K562 (cell line): ENCODE results near the gene NPM3. TPM values are rescaled to one million over a fixed set of nuclear protein-coding genes. Genes with fewer than 3 reads are reported as not detected.

Source experiments
- ATAC-seq: fragments of 200-7000 bp; cut with Tn5 transposase; 3 replicates; pipeline ENCODE4 v1.9.1; 2020; ENCODE audit warnings: moderate library complexity
- BruUV-seq: library from RNA; stranded (reverse); fragments of 400-500 nt; replicated peaks from 2 replicates; lab custom pipeline; 2021; lab: Mats Ljungman, UMichigan
- CTCF ChIA-PET: fragments of 300-600 bp; formaldehyde crosslinking; extraction: SDS; loops from one replicate; lab custom pipeline; 2021; ENCODE audit warnings: low intra/inter-chr PET ratio; lab: Yijun Ruan, JAX
- POLR2A ChIA-PET: fragments of 300-600, 350-650 bp; sonication (Branson Sonifier 250); formaldehyde crosslinking; extraction: SDS; loops from one replicate; lab custom pipeline; 2021; ENCODE audit warnings: antibody characterized with exemption, inconsistent platforms; lab: Yijun Ruan, JAX
- DNase-seq, 4 experiments: peaks; one replicate each; pipeline versions ENCODE4 v3.0.0 to v3.0.0-alpha.2; 2011 to 2018; ENCODE audit warnings: low spot score in 3 of 4, mixed read lengths in 3 of 4; ENCODE audit errors: extremely low read depth in 1 of 4
- FAIRE-seq: peaks from 2 replicates; lab custom pipeline; 2011; peaks lifted over from hg19 to GRCh38; lab: Jason Lieb, UNC
- H2AFZ ChIP-seq: 2 replicates; pipeline ENCODE4 v1.6.0; 2011; ENCODE audit warnings: low read depth, low read length, control low read depth, inconsistent platforms
- H3K27ac ChIP-seq: fragments of 200-600 bp; 3 replicates; pipeline ENCODE4 v1.8.0; 2011; ENCODE audit warnings: low read depth, mild to moderate bottlenecking, control low read depth, inconsistent platforms, low read length, moderate library complexity, mixed read lengths; ENCODE audit errors: extremely low read depth
- H3K27me3 ChIP-seq, 2 experiments: fragments of 300-600 bp in 1 of 2; 2 replicates in 1 of 2; 3 replicates in 1 of 2; pipeline versions ENCODE4 v1.6.0 to v1.8.0; 2011; ENCODE audit warnings: inconsistent platforms in 2 of 2, low read length in 2 of 2, mild to moderate bottlenecking in 1 of 2, mixed read lengths in 1 of 2, moderate library complexity in 1 of 2; ENCODE audit not compliant: control insufficient read depth in 2 of 2, insufficient read depth in 2 of 2
- H3K36me3 ChIP-seq: fragments of 300-600 bp; 3 replicates; pipeline ENCODE4 v1.8.0; 2011; ENCODE audit warnings: mild to moderate bottlenecking, low read length, inconsistent platforms; ENCODE audit not compliant: control insufficient read depth, insufficient read depth
- H3K4me1 ChIP-seq, 2 experiments: fragments of 200-600 bp in 1 of 2; replicated peaks in 1 of 2; 2 replicates in 1 of 2; 3 replicates in 1 of 2; pipeline versions ENCODE4 v1.5.1 to v1.8.0; 2011; ENCODE audit warnings: inconsistent platforms in 2 of 2, low read length in 2 of 2, mild to moderate bottlenecking in 1 of 2, mixed read lengths in 1 of 2, moderate library complexity in 1 of 2; ENCODE audit not compliant: control insufficient read depth in 2 of 2, insufficient read depth in 2 of 2
- H3K4me2 ChIP-seq: 2 replicates; pipeline ENCODE4 v1.6.1; 2011; ENCODE audit warnings: low read length, control low read depth, inconsistent platforms, mixed read lengths; ENCODE audit not compliant: insufficient read depth
- H3K4me3 ChIP-seq: fragments of 200-600 bp; sonication (generic), shearing (Covaris generic); 2 replicates; pipeline ENCODE4 v1.5.1; 2016; ENCODE audit warnings: control low read depth, inconsistent platforms
- H3K79me2 ChIP-seq: fragments of 200-600 bp; 3 replicates; pipeline ENCODE4 v1.8.0; 2011; ENCODE audit warnings: low read length, inconsistent platforms; ENCODE audit not compliant: control insufficient read depth, insufficient read depth
- H3K9ac ChIP-seq, 2 experiments: 2 replicates each; pipeline versions ENCODE4 v1.6.0 to v1.6.1; 2011; ENCODE audit warnings: low read depth in 2 of 2, low read length in 2 of 2, control low read depth in 1 of 2, inconsistent platforms in 1 of 2, mild to moderate bottlenecking in 1 of 2, mixed read lengths in 1 of 2; ENCODE audit not compliant: insufficient read depth in 1 of 2
- H3K9me1 ChIP-seq: one replicate; pipeline ENCODE4 v1.6.0; 2011; ENCODE audit warnings: inconsistent platforms, mild to moderate bottlenecking, low read length, moderate library complexity; ENCODE audit not compliant: control insufficient read depth, insufficient read depth
- H3K9me3 ChIP-seq: replicated peaks from 2 replicates; pipeline ENCODE4 v1.5.1; 2011; ENCODE audit warnings: low read depth, low read length, inconsistent platforms; ENCODE audit not compliant: control insufficient read depth, insufficient read depth
- H4K20me1 ChIP-seq: replicated peaks from 2 replicates; pipeline ENCODE4 v1.6.1; 2011; ENCODE audit warnings: low read length, inconsistent platforms, mixed read lengths; ENCODE audit not compliant: control insufficient read depth, insufficient read depth
- ATF3 ChIP-seq, 2 experiments: fragments of 450-650 bp in 1 of 2; sonication (generic) in 1 of 2; formaldehyde crosslinking in 1 of 2; IDR thresholded peaks in 1 of 2; conservative IDR thresholded peaks in 1 of 2; 2 replicates each; pipeline versions ENCODE4 v1.6.1 to v1.8.1; 2016 to 2023; ENCODE audit warnings: mild to moderate bottlenecking in 2 of 2, moderate library complexity in 2 of 2, inconsistent platforms in 1 of 2, missing genetic modification reagents in 1 of 2
- CHCHD3 ChIP-seq: fragments of 250-450 bp; sonication (Bioruptor Pico); IDR thresholded peaks from 2 replicates; pipeline ENCODE4 v2.1.2; 2022; ENCODE audit warnings: mild to moderate bottlenecking
- ILK ChIP-seq: fragments of 450-650 bp; IDR thresholded peaks from 2 replicates; pipeline ENCODE4 v1.6.1; 2016; ENCODE audit warnings: missing genetic modification characterization, low read depth, mild to moderate bottlenecking, missing compliant biosample characterization, moderate library complexity, borderline replicate concordance
- NCOA1 ChIP-seq: fragments of 450-650 bp; IDR thresholded peaks from 2 replicates; pipeline ENCODE4 v1.6.1; 2016; ENCODE audit warnings: low read depth
- NR2F6 ChIP-seq: fragments of 450-650 bp; formaldehyde crosslinking; IDR thresholded peaks from 2 replicates; pipeline ENCODE4 v1.4.0; 2020; ENCODE audit warnings: mild to moderate bottlenecking
- POLR2AphosphoS5 ChIP-seq: IDR thresholded peaks from 2 replicates; pipeline ENCODE4 v1.6.1; 2011; ENCODE audit warnings: mild to moderate bottlenecking, low read depth, low read length, moderate library complexity; ENCODE audit not compliant: control insufficient read depth, insufficient read depth
- ZBTB11 ChIP-seq, 3 experiments: fragments of 200-800 bp in 1 of 3; fragments of 250-450 bp in 1 of 3; fragments of 450-650 bp in 1 of 3; sonication (Bioruptor Pico) in 1 of 3; sonication (Bioruptor generic) in 1 of 3; formaldehyde crosslinking in 1 of 3; IDR thresholded peaks; 2 replicates each; pipeline versions ENCODE4 v1.6.1 to v1.8.0; 2016 to 2022; ENCODE audit warnings: mild to moderate bottlenecking in 2 of 3, missing genetic modification characterization in 2 of 3, missing compliant biosample characterization in 1 of 3, moderate library complexity in 1 of 3
- WGBS: fragments of 100-300 bp; shearing (Covaris generic); methylation state at CpG from one replicate; pipeline ENCODE4 v1.1.6; 2016; ENCODE audit warnings: low coverage, mixed read lengths; ENCODE audit not compliant: insufficient coverage; ENCODE audit errors: missing lambda C conversion rate; 5-methylcytosine and 5-hydroxymethylcytosine counted together
- in situ Hi-C: fragments of 300-500 bp; cut with MboI; formaldehyde crosslinking; loops from 4 replicates; pipeline ENCODE4 v1.15.0; 2018; ENCODE audit warnings: inconsistent platforms, mixed read lengths
- intact Hi-C: fragments of 100-400 bp; cut with micrococcal nuclease; formaldehyde crosslinking; loops from 2 replicates; pipeline ENCODE4 v1.14.2; 2022
- polyA plus RNA-seq, 8 experiments: library from polyadenylated mRNA; depleted of rRNA in 4 of 8; stranded (reverse) in 5 of 8; unstranded in 3 of 8; fragments of >200 nt; fragmentation: Nextera tagmentation in 2 of 8; fragmentation: Illumina TruSeq in 1 of 8; extraction: Ambion mirVana in 2 of 8; extraction: Trizol in 1 of 8; gene quantifications; 2 replicates each; pipeline versions ENCODE4 v1.2.1 to v1.2.3, GENCODE V29; 2011 to 2014; ENCODE audit warnings: inconsistent platforms in 1 of 8, missing spikeins in 1 of 8
- total RNA-seq, 7 experiments: library from RNA; depleted of rRNA in 6 of 7; stranded (reverse); fragments of >200 nt in 6 of 7; fragmentation: Illumina TruSeq in 2 of 7; extraction: Trizol in 2 of 7; gene quantifications; 2 replicates each; pipeline versions ENCODE4 v1.2.1 to v1.2.3, GENCODE V29; 2011 to 2021; ENCODE audit warnings: low replicate concordance in 1 of 7

NPM3 gene
- total and polyA plus RNA-seq, 9 of the 15 experiments (the other 6 are each of a cell fraction or from before 2014, with no cell fraction given), result 15.2 to 239 (median 114) TPM

DNA sequence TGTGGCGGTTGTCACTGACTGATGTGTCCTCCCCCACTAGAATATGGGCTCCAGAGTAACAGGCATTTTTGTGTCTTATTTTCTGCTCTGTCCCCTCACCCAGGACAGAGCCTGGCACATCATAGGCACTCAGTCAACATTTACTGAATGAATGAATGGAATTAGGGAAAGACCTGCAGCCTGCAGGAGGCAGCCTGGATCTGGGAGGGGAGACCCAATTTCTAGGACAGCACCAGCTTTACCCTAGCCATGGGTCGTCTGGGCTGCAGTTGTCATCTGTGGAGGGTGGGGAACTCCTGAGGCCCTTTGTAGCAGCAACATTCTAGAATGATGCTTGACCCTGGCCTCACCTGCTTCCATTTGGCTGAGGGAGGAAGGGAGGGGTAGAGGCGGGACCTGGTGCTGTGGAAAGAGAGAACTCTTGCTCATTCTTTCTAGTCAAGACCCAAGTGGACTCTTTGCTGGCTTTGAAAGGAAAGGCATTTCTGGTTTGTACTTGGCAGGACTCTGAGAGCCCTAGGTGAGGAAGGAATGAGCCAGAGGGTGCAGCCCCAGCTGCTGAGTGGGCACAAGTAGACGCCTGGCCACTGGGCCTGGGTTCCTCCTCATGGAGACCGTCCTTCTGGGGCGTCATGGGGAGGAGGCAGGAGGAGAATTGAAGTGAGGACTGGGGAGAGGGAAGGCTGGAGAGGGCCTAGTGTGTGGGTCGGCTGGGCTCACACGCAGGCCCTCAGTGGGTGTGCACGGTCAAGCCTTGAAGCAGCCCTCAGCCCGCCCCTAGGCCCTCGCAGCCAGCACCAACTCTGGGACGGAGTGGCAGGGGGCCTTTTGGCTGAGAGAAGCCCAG is 16.3 kb downstream of the NPM3 start:
- in situ Hi-C loops, result no loop called here
- Histone ChIP-seq H3K4me2 (no peak overlapping the region), H3K4me3 (no peak overlapping the region), H3K9me1 (no peaks in the 10 kb centered on the region), H2AFZ (no peak overlapping the region), H4K20me1 (0 out of 2 replicates have a peak, but pooled peaks cover 5% of the 10 kb centered on the region), H3K4me1 (peaks cover 0 to 12% of the 10 kb centered on the region in 2 experiments; a peak in 2 of 5 replicates), H3K9ac (no peak overlapping the region), H3K9me3 (no peaks in the 10 kb centered on the region), H3K27ac (no peak overlapping the region), H3K79me2 (no peaks in the 10 kb centered on the region), H3K27me3 (peaks cover 20 to 64% of the 10 kb centered on the region in 2 experiments; a peak in 4 of 5 replicates), H3K36me3 (no peaks in the 10 kb centered on the region)
- FAIRE-seq, result no peak
- WGBS, result 17% methylated on average over 10 of the region's 12 CpGs
- no TSS peak for BruUV-seq
- TF ChIP-seq ATF3 (IDR thresholded peaks at IDR 0.05) (no peak), ATF3 (CRISPR knock-in tag; conservative IDR thresholded peaks at IDR 0.05) (no peak), CHCHD3 (CRISPR knock-in tag) (no peak), NR2F6 (no peak), ZBTB11 (CRISPR knock-in tag; IDR thresholded peaks at IDR 0.05) (no peak), NCOA1 (no peak), POLR2AphosphoS5 (no peak), ILK (no peak)
- ChIA-PET CTCF (no interaction called here), POLR2A (interaction anchor here (0.6 to 1.6 kb wide), 4 partner anchors 13 to 73 kb away, joined by 3 to 4 read pairs (median 3); partner anchors contain the start of gene NPM3)
- ATAC-seq, result 0 out of 3 replicates have a peak, but pooled peaks have one; percentile 24
- no peak for DNase-seq
- intact Hi-C loops, result no loop called here
